ENCODE results near the gene DIP2B. TPM values are rescaled to one million over a fixed set of nuclear protein-coding genes. Genes with fewer than 3 reads are reported as not detected.

Gene DIP2B
- total RNA-seq, 1 donor from 2014 or later, result 21.1 TPM

DNA sequence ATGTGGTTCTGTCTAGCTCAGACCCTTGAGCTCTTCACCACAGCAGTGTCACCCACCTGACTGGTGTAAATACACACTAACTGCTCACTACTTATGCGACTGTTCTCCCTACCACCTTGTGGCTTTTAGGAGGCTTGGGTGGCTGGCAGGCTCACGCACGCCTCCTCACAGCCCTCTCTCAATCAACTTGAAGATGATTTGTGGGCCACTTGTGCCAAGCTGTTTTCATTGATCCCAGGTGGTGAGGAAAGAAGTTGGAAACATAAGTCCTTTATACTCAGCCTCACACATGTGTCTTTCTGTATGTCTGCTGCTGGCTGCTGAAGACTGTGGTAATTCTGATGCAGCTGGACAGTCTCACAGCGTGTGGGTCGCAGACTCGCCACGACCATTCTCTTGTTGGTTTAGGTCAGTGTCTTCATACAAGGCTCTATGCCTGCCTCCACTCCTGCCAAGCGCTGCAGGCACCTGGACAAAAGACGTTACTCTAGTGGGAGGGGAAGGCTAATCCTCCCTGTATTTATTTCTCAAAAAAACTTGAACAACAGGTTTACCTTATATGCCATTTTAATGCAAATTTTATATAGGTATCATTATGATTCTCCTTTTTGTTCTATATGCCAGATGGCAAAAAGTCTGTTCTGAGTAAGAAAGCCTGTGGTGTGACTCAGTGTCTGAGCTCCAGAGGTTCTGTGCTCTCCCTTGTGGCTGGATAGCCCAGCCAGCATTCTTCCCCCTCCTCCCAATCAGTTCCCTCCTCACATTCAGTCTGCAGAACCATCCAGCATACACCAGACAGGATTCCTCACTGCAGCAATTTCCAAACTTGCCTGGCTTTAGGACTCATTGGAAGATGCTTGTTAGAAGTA, 115.6 kb downstream of the DIP2B start:
- TF ChIP-seq, protein P1, sequence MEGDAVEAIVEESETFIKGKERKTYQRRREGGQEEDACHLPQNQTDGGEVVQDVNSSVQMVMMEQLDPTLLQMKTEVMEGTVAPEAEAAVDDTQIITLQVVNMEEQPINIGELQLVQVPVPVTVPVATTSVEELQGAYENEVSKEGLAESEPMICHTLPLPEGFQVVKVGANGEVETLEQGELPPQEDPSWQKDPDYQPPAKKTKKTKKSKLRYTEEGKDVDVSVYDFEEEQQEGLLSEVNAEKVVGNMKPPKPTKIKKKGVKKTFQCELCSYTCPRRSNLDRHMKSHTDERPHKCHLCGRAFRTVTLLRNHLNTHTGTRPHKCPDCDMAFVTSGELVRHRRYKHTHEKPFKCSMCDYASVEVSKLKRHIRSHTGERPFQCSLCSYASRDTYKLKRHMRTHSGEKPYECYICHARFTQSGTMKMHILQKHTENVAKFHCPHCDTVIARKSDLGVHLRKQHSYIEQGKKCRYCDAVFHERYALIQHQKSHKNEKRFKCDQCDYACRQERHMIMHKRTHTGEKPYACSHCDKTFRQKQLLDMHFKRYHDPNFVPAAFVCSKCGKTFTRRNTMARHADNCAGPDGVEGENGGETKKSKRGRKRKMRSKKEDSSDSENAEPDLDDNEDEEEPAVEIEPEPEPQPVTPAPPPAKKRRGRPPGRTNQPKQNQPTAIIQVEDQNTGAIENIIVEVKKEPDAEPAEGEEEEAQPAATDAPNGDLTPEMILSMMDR (IDR thresholded peaks at IDR 0.05; ENCODE audit: insufficient read depth, low read length, severe bottlenecking), result peak; percentile 15
- DNase-seq (ENCODE audit: low read depth) (peak; percentile 90), FAIRE-seq (no peak)
- Histone ChIP-seq H3K36me3 (ENCODE audit: control insufficient read depth, insufficient read depth, low read length) (no peaks in the 10 kb centered on the region), H3K4me3 (ENCODE audit: low read depth, low read length) (no peak overlapping the region), H3K27me3 (ENCODE audit: control insufficient read depth, insufficient read depth, low read length) (no peaks in the 10 kb centered on the region)

DNA sequence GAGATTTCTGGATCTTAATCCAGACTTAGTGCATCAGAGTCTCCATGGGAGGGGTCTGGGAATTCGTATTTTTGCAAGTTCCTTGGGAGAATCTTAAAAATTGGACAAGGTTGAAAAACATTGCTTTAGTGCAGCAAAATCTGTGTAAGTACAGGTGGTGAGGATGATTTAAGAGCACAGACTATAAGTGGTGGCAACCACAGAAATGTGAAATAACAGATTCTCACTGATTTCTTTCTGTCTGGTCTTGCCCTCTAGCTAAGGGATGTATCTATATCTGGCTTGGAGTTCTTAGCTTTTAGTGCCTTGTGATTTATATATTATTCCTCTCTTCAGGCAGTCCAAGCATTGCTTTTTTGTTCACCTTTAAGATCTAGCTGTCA, 116.2 kb downstream of the DIP2B start:
- DNase-seq (ENCODE audit: low read depth), result no peak
- FAIRE-seq, result no peak
- Histone ChIP-seq H3K4me3 (ENCODE audit: low read depth, low read length) (no peak overlapping the region), H3K36me3 (ENCODE audit: control insufficient read depth, insufficient read depth, low read length) (no peaks in the 10 kb centered on the region), H3K27me3 (ENCODE audit: control insufficient read depth, insufficient read depth, low read length) (no peaks in the 10 kb centered on the region)
- TF ChIP-seq, protein P1 (IDR thresholded peaks at IDR 0.05; ENCODE audit: insufficient read depth, low read length, severe bottlenecking), result no peak

DNA sequence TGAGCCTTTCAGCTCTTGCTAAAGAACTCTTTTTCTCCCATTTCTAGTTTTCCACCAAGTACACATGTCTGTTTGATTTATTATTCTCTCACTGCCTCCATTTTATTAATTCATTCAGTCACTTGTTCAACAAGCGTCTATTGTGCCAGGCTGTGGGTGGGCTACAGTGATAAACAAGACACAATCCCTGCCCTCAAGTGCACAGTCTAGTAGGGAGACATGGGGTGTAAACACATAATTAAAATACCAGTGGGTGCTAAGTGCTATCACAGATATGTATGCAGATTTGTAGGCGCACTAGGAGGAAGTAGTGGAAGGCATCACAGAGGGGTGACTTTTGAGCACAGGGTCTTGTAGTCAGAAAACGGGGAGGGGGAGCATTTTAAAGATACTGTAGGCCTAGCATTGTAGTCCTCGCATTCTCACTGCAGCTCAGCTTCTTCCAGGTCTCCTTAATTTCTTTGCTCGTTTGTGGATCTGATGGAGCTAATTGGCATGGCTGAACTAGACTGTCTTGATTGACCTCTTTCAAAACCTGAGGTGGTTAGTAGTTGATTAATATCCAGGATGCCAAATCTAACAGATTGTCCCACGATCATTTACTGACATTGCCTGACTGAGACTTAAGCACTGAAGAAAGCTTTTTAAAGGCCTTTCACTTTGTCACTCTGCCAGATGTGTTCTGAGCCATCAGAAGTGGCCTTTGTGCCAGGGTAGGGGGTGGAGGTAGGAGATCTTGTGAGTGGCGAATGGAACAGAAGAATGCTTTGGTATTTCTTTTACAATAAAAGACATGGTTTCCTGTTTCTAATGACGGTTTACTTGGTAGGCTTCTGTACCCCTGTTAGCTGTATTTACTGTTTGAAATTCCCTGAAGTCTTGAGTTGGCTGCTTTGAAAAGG, 116.9 kb downstream of the DIP2B start:
- H3K36me3 ChIP-seq (ENCODE audit: control insufficient read depth, insufficient read depth, low read length), result no peaks in the 10 kb centered on the region
- H3K27me3 ChIP-seq (ENCODE audit: control insufficient read depth, insufficient read depth, low read length), result no peaks in the 10 kb centered on the region
- FAIRE-seq (no peak), DNase-seq (ENCODE audit: low read depth) (no peak)
- H3K4me3 ChIP-seq (ENCODE audit: low read depth, low read length), result no peak overlapping the region
- TF ChIP-seq, protein P1 (IDR thresholded peaks at IDR 0.05; ENCODE audit: insufficient read depth, low read length, severe bottlenecking), result no peak

DNA sequence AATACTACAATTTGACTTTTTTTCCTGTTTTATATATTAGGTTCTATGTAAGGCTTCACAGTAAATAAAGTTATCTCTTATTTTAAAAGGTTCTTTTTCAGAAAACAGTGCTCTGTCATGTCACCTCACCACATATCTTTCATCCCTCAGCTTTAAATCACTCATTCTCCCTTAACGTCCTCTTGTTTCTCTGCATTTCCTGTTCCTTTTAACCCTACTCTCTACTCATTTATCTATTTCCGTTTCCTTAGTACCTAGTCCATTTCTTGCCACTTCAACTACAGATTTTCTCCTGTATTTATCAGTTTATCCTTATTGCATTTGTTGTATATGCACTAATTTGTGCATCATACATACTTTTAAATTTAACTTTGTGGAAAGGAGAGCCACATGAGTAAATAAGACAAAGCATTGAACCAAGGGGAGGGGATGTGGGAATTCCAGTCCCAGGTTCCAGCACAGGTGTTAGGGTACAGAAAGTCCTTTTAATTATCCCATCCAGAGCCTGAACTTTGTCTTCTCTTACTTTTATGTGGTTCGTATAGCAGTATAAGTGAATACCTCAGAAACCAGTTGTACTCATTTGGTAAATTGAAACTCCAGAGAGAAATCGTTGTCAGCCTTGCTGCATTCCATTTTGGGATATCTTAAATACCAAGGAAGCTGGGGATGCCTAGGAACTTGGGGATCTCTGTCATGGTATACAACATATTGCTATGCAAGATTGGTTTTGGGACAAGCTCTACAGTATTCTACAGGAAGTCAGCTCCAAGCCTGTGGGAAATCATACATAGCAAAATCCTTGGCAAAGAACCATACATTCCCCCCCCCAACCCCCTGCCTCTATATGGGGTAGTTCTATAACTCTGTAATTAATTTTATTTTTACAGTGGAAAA, 120.5 kb downstream of the DIP2B start:
- Histone ChIP-seq H3K4me3 (ENCODE audit: low read depth, low read length) (no peak overlapping the region), H3K36me3 (ENCODE audit: control insufficient read depth, insufficient read depth, low read length) (no peaks in the 10 kb centered on the region), H3K27me3 (ENCODE audit: control insufficient read depth, insufficient read depth, low read length) (no peaks in the 10 kb centered on the region)
- FAIRE-seq (no peak), DNase-seq (ENCODE audit: low read depth) (no peak)
- TF ChIP-seq, protein P1 (IDR thresholded peaks at IDR 0.05; ENCODE audit: insufficient read depth, low read length, severe bottlenecking), result no peak

DNA sequence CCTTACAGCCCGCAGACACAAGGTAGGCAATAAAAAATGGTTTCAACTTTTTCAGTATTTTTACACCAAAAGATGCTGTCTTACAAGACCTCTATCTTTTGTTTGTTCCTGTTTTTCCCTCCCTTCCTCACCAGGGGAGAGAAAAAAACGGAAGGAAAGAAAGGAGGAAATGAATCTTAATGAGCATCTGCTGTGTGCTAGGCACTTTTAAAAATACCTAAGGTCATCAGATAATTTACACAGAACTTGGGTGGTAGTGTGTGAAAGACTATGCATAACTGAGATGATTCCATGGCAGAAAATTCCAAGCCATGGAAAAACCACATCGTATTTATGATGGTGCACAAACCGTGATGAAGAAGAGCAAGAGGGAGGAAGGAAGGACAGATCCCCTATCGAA, 121.2 kb downstream of the DIP2B start:
- DNase-seq (ENCODE audit: low read depth), result no peak
- H3K27me3 ChIP-seq (ENCODE audit: control insufficient read depth, insufficient read depth, low read length), result no peaks in the 10 kb centered on the region
- no peaks in the 10 kb centered on the region for H3K36me3 ChIP-seq (ENCODE audit: control insufficient read depth, insufficient read depth, low read length)
- TF ChIP-seq, protein P1 (IDR thresholded peaks at IDR 0.05; ENCODE audit: insufficient read depth, low read length, severe bottlenecking), result no peak
- no peak for FAIRE-seq
- H3K4me3 ChIP-seq (ENCODE audit: low read depth, low read length), result no peak overlapping the region
